HepG2 (cell line): ENCODE results near the gene SART1. TPM values are rescaled to one million over a fixed set of nuclear protein-coding genes. Genes with fewer than 3 reads are reported as not detected.

Source experiments
- AHR ChIP-seq: IDR thresholded peaks from 2 replicates; pipeline ENCODE4 v1.6.1; 2018; ENCODE audit warnings: missing genetic modification reagents, missing compliant biosample characterization
- BHLHE40 ChIP-seq: IDR thresholded peaks from 2 replicates; pipeline ENCODE4 v1.6.1; 2011; ENCODE audit warnings: low read length, improper control_type of control experiment
- CREB3 ChIP-seq: sonication (generic); formaldehyde crosslinking; IDR thresholded peaks from 2 replicates; pipeline ENCODE4 v1.5.0; 2020; ENCODE audit warnings: missing genetic modification reagents
- HES4 ChIP-seq: sonication (generic); formaldehyde crosslinking; IDR thresholded peaks from 2 replicates; pipeline ENCODE4 v1.9.0; 2021; ENCODE audit warnings: mild to moderate bottlenecking, missing genetic modification reagents, borderline replicate concordance
- IRX3 ChIP-seq: sonication (generic); formaldehyde crosslinking; IDR thresholded peaks from 2 replicates; pipeline ENCODE4 v1.8.1; 2023; ENCODE audit warnings: mild to moderate bottlenecking, low read depth, missing genetic modification reagents, borderline replicate concordance
- JUNB ChIP-seq: sonication (generic); formaldehyde crosslinking; IDR thresholded peaks from 2 replicates; pipeline ENCODE4 v1.8.0; 2022; ENCODE audit warnings: missing genetic modification reagents, mild to moderate bottlenecking, borderline replicate concordance
- MED8 ChIP-seq: sonication (generic); formaldehyde crosslinking; IDR thresholded peaks from 2 replicates; pipeline ENCODE4 v1.8.1; 2023; ENCODE audit warnings: mild to moderate bottlenecking, missing genetic modification reagents; ENCODE audit not compliant: insufficient replicate concordance
- NFRKB ChIP-seq: fragments of 450-650 bp; IDR thresholded peaks from 2 replicates; pipeline ENCODE4 v1.6.1; 2017
- REL ChIP-seq: sonication (generic); formaldehyde crosslinking; conservative IDR thresholded peaks from 2 replicates; pipeline ENCODE4 v1.8.0; 2022; ENCODE audit warnings: mild to moderate bottlenecking, missing genetic modification reagents, moderate library complexity
- SP2 ChIP-seq: sonication (generic); formaldehyde crosslinking; IDR thresholded peaks from 2 replicates; pipeline ENCODE4 v1.5.1; 2020; ENCODE audit warnings: mild to moderate bottlenecking, missing genetic modification reagents
- ZBTB8A ChIP-seq: sonication (generic); formaldehyde crosslinking; IDR thresholded peaks from 2 replicates; pipeline ENCODE4 v1.4.0; 2020; ENCODE audit warnings: mild to moderate bottlenecking, low read depth, missing genetic modification reagents, borderline replicate concordance
- ZNF563 ChIP-seq: sonication (generic); formaldehyde crosslinking; IDR thresholded peaks from 2 replicates; pipeline ENCODE4 v1.8.0; 2022; ENCODE audit warnings: mild to moderate bottlenecking, moderate library complexity, missing genetic modification reagents
- ZNF605 ChIP-seq: sonication (generic); formaldehyde crosslinking; IDR thresholded peaks from 2 replicates; pipeline ENCODE4 v1.8.0; 2022; ENCODE audit warnings: mild to moderate bottlenecking, missing genetic modification reagents
- ZNF687 ChIP-seq: sonication (generic); formaldehyde crosslinking; IDR thresholded peaks from 2 replicates; pipeline ENCODE4 v1.5.1; 2020; ENCODE audit warnings: mild to moderate bottlenecking, missing genetic modification reagents, moderate library complexity
- ZNF776 ChIP-seq: sonication (generic); formaldehyde crosslinking; IDR thresholded peaks from 2 replicates; pipeline ENCODE4 v1.4.0; 2020; ENCODE audit warnings: mild to moderate bottlenecking, missing genetic modification reagents
- polyA plus RNA-seq, 8 experiments: library from polyadenylated mRNA; depleted of rRNA in 3 of 8; stranded (reverse) in 7 of 8; unstranded in 1 of 8; fragments of >200 nt; fragmentation: Illumina TruSeq in 4 of 8; extraction: Trizol in 4 of 8; gene quantifications; 2 replicates each; pipeline versions ENCODE4 v1.2.1 to v1.2.3, GENCODE V29; 2011 to 2016; ENCODE audit warnings: low read depth in 4 of 8, missing spikeins in 1 of 8, mixed read lengths in 1 of 8; ENCODE audit not compliant: insufficient read depth in 1 of 8
- total RNA-seq, 5 experiments: library from RNA; depleted of rRNA; stranded (reverse); fragments of >200 nt; fragmentation: Illumina TruSeq; extraction: Trizol; gene quantifications; 2 replicates each; pipeline ENCODE4 v1.2.3, GENCODE V29; 2016; ENCODE audit warnings: low read depth in 1 of 5
- TF ChIP-seq, protein P1 (sequence below): sonication (generic); formaldehyde crosslinking; IDR thresholded peaks from 2 replicates; pipeline ENCODE4 v1.4.0; 2020; ENCODE audit warnings: missing genetic modification reagents
- TF ChIP-seq, protein P2 (sequence below): sonication (generic); formaldehyde crosslinking; IDR thresholded peaks from 2 replicates; pipeline ENCODE4 v1.5.0; 2020; ENCODE audit warnings: missing genetic modification reagents
- TF ChIP-seq, protein P3 (sequence below): sonication (generic); formaldehyde crosslinking; IDR thresholded peaks from 2 replicates; pipeline ENCODE4 v1.4.0; 2020; ENCODE audit warnings: mild to moderate bottlenecking, missing genetic modification reagents

SART1 gene
- total and polyA plus RNA-seq, 2 of the 13 experiments (the other 11 are each of a cell fraction or from before 2014, with no cell fraction given), result 11.3 to 22.5 TPM

DNA sequence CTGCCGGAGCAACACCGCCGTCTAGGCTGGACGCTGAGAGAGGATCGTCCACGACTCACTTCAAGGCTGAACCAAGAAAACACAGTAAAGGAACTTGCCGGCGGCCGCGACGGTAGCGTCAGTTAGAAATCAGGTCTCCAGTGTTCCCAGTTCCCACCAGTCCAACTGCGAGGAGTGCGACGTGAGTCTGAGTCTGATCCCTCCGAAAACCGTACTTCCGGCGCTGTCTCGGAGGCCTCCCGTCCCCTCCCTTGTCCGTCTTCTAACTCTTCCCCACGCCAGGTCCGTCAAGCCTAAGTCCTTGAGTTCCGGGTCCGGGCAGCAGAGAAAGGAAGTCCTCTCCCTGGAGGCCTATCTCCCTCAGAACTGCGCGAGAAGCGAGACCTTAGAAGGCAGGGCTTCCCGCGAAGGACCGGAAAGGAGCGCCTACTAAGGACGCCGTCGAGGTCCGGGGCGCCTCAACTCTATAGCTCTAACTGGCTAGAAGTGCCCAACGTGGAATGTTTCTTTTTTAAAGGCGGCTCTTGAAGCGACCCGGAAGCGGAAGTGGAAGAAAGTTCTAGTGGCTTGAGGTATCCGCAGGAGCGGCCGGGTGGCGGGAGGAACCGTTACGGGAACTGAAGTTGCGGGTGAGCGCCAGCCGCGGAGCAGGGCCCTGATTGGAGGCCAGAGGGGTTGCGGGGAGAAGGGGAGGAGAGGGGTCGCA, 40.6 kb downstream of the SART1 start, which contains the start of the genes BANF1 and EIF1AD (continued):
- TF ChIP-seq, protein P1, sequence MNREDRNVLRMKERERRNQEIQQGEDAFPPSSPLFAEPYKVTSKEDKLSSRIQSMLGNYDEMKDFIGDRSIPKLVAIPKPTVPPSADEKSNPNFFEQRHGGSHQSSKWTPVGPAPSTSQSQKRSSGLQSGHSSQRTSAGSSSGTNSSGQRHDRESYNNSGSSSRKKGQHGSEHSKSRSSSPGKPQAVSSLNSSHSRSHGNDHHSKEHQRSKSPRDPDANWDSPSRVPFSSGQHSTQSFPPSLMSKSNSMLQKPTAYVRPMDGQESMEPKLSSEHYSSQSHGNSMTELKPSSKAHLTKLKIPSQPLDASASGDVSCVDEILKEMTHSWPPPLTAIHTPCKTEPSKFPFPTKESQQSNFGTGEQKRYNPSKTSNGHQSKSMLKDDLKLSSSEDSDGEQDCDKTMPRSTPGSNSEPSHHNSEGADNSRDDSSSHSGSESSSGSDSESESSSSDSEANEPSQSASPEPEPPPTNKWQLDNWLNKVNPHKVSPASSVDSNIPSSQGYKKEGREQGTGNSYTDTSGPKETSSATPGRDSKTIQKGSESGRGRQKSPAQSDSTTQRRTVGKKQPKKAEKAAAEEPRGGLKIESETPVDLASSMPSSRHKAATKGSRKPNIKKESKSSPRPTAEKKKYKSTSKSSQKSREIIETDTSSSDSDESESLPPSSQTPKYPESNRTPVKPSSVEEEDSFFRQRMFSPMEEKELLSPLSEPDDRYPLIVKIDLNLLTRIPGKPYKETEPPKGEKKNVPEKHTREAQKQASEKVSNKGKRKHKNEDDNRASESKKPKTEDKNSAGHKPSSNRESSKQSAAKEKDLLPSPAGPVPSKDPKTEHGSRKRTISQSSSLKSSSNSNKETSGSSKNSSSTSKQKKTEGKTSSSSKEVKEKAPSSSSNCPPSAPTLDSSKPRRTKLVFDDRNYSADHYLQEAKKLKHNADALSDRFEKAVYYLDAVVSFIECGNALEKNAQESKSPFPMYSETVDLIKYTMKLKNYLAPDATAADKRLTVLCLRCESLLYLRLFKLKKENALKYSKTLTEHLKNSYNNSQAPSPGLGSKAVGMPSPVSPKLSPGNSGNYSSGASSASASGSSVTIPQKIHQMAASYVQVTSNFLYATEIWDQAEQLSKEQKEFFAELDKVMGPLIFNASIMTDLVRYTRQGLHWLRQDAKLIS, result no peak
- no peak for TF ChIP-seq HES4 (CRISPR knock-in tag)
- no peak for TF ChIP-seq CREB3 (CRISPR knock-in tag)
- peak; percentile 89 for TF ChIP-seq ZBTB8A (CRISPR knock-in tag)
- TF ChIP-seq, protein P2, sequence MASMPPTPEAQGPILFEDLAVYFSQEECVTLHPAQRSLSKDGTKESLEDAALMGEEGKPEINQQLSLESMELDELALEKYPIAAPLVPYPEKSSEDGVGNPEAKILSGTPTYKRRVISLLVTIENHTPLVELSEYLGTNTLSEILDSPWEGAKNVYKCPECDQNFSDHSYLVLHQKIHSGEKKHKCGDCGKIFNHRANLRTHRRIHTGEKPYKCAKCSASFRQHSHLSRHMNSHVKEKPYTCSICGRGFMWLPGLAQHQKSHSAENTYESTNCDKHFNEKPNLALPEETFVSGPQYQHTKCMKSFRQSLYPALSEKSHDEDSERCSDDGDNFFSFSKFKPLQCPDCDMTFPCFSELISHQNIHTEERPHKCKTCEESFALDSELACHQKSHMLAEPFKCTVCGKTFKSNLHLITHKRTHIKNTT, result no peak
- peak; percentile 60; the same call in 1 of the 2 replicates for TF ChIP-seq JUNB (CRISPR knock-in tag)
- TF ChIP-seq ZNF687 (CRISPR knock-in tag), result peak; percentile 97
- TF ChIP-seq IRX3 (CRISPR knock-in tag), result no peak
- no peak for TF ChIP-seq NFRKB
- peak; percentile 91; the same call in 1 of the 2 replicates for TF ChIP-seq AHR (CRISPR knock-in tag)
- peak; percentile 68 for TF ChIP-seq MED8
- TF ChIP-seq REL, result no peak
- TF ChIP-seq ZNF605 (CRISPR knock-in tag), result peak; percentile 84
- peak; percentile 76 for TF ChIP-seq SP2
- peak; percentile 86; the same call in 1 of the 2 replicates for TF ChIP-seq ZNF563 (CRISPR knock-in tag)
- 0 out of 2 replicates have a peak, but pooled peaks have one; percentile 5 for TF ChIP-seq BHLHE40
- TF ChIP-seq ZNF776 (CRISPR knock-in tag), result 0 out of 2 replicates have a peak, but pooled peaks have one; percentile 2
- TF ChIP-seq, protein P3, sequence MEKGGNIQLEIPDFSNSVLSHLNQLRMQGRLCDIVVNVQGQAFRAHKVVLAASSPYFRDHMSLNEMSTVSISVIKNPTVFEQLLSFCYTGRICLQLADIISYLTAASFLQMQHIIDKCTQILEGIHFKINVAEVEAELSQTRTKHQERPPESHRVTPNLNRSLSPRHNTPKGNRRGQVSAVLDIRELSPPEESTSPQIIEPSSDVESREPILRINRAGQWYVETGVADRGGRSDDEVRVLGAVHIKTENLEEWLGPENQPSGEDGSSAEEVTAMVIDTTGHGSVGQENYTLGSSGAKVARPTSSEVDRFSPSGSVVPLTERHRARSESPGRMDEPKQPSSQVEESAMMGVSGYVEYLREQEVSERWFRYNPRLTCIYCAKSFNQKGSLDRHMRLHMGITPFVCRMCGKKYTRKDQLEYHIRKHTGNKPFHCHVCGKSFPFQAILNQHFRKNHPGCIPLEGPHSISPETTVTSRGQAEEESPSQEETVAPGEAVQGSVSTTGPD (CRISPR knock-in tag), result no peak
